Endodermal cell (in vitro differentiated cells): ENCODE data around the gene PEX19. TPM values are rescaled to one million over a fixed set of nuclear protein-coding genes. Genes with fewer than 3 reads are reported as not detected.

Experiments used
- DNase-seq: peaks from one replicate; pipeline ENCODE4 v3.0.0-alpha.2; 2017
- H3K27ac ChIP-seq: 2 replicates; pipeline ENCODE4 v1.5.1; 2013; ENCODE audit warnings: mild to moderate bottlenecking, low read depth, low read length, moderate library complexity
- H3K27me3 ChIP-seq: 2 replicates; pipeline ENCODE4 v1.6.1; 2013; ENCODE audit warnings: mild to moderate bottlenecking, low read length, moderate library complexity; ENCODE audit not compliant: insufficient read depth, control insufficient read depth, poor library complexity, severe bottlenecking
- H3K36me3 ChIP-seq: 2 replicates; pipeline ENCODE4 v1.7.0; 2013; ENCODE audit warnings: mild to moderate bottlenecking, low read length, moderate library complexity; ENCODE audit not compliant: control insufficient read depth, insufficient read depth
- H3K4me1 ChIP-seq: one replicate; pipeline ENCODE4 v1.7.0; 2013; ENCODE audit warnings: low read length; ENCODE audit not compliant: control insufficient read depth, insufficient read depth
- H3K4me3 ChIP-seq: 2 replicates; pipeline ENCODE4 v1.5.1; 2013; ENCODE audit warnings: mild to moderate bottlenecking, low read length, moderate library complexity
- H3K9ac ChIP-seq: 2 replicates; pipeline ENCODE4 v1.6.1; 2013; ENCODE audit warnings: mild to moderate bottlenecking, low read length, moderate library complexity; ENCODE audit not compliant: poor library complexity, severe bottlenecking; ENCODE audit errors: extremely low read depth
- H3K9me3 ChIP-seq: 2 replicates; pipeline ENCODE4 v1.6.1; 2013; ENCODE audit warnings: mild to moderate bottlenecking, low read length, moderate library complexity; ENCODE audit not compliant: control insufficient read depth
- H3K27ac Mint-ChIP-seq: 2 replicates; pipeline ENCODE4 v1.8.0; 2020; ENCODE audit warnings: mixed read lengths
- H3K27me3 Mint-ChIP-seq: 2 replicates; pipeline ENCODE4 v1.8.0; 2021; ENCODE audit warnings: mild to moderate bottlenecking, mixed read lengths; ENCODE audit not compliant: insufficient read depth
- H3K36me3 Mint-ChIP-seq: 2 replicates; pipeline ENCODE4 v1.8.0; 2020; ENCODE audit warnings: low read depth, mixed read lengths
- H3K4me1 Mint-ChIP-seq: 2 replicates; pipeline ENCODE4 v1.8.0; 2020; ENCODE audit warnings: mixed read lengths
- H3K4me3 Mint-ChIP-seq: 2 replicates; pipeline ENCODE4 v1.8.0; 2020; ENCODE audit warnings: mild to moderate bottlenecking, moderate library complexity, mixed read lengths
- H3K9me3 Mint-ChIP-seq: 2 replicates; pipeline ENCODE4 v1.8.0; 2020; ENCODE audit warnings: mild to moderate bottlenecking, mixed read lengths
- WGBS, 2 experiments: methylation state at CpG; one replicate each; pipeline versions ENCODE4 v1.1.5 to v1.1.7; 2013; ENCODE audit warnings: missing lambda C conversion rate in 2 of 2, mixed read lengths in 1 of 2; ENCODE audit not compliant: insufficient coverage in 1 of 2, insufficient read length in 1 of 2; 5-methylcytosine and 5-hydroxymethylcytosine counted together
- total RNA-seq, 2 donors: library from RNA; stranded (reverse); fragmentation: NEBNext Ultra II Directional in 1 of 2; extraction: Animal tissue kit (Norgen Biotek cat#: 25700) in 1 of 2; gene quantifications; 2 replicates in 1 of 2; 3 replicates in 1 of 2; pipeline ENCODE4 v1.2.1, GENCODE V29; 2021
- TF ChIP-seq, protein P1 (sequence below): fragments of 200-600 bp; sonication (generic); conservative IDR thresholded peaks from 2 replicates; pipeline ENCODE4 v1.5.0; 2021; ENCODE audit warnings: antibody characterized with exemption, mild to moderate bottlenecking

PEX19 gene
- total RNA-seq, 2 donors from 2014 or later, result 94.7 to 102 TPM

DNA sequence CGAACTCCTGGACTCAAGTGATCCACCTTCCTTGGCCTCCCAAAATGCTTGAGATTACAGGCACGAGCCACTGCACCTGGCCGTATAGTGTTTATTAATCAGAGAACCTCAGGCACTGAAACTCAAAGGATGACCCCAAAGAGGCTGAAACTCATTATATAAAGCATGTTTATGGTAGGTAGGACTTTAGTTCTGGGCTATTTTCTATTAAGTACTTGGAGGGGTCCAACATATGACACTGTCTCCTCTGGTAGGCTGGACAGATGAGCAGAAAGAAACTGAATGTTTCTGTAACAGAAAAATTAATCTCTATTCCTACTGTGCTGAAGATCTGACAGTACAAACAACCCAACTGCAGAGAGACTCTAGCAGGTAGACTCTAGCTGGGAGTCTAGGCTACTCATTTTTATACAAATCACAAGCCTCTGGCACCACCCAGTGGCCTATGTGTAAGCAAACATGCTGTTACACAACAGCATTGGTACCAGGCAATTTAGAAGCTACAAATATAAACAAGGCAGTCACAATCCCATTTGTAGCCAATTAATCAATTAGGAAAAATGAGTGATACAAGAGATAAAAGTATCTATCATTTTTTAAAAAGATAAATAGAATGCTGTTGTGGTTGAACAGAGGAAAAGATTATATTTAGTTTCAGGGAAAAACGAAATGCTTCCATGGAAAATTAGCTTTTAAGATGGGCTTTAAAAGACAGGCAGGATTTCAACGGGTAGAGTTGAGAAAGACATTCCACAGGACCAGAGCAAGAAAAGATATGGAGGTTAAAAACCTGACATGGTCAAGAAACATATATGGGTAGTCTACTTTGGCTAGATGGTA, 33.0 kb downstream of the PEX19 start:
- H3K9me3 ChIP-seq, result no peaks in the 10 kb centered on the region
- no peaks in the 10 kb centered on the region for H3K9me3 Mint-ChIP-seq
- H3K36me3 Mint-ChIP-seq, result peaks cover 35% of the 10 kb centered on the region
- peaks cover 24% of the 10 kb centered on the region for H3K4me1 Mint-ChIP-seq
- H3K9ac ChIP-seq, result no peak overlapping the region
- no peaks in the 10 kb centered on the region for H3K27me3 Mint-ChIP-seq
- DNase-seq, result peak; percentile 79
- no peak overlapping the region for H3K4me3 Mint-ChIP-seq
- H3K27ac ChIP-seq, result no peak overlapping the region
- WGBS, 2 experiments, result 83 to 85% methylated on average over 5 of the region's 5 CpGs
- H3K4me3 ChIP-seq, result no peak overlapping the region
- peaks cover 44% of the 10 kb centered on the region for H3K36me3 ChIP-seq
- no peaks in the 10 kb centered on the region for H3K4me1 ChIP-seq
- TF ChIP-seq, protein P1, sequence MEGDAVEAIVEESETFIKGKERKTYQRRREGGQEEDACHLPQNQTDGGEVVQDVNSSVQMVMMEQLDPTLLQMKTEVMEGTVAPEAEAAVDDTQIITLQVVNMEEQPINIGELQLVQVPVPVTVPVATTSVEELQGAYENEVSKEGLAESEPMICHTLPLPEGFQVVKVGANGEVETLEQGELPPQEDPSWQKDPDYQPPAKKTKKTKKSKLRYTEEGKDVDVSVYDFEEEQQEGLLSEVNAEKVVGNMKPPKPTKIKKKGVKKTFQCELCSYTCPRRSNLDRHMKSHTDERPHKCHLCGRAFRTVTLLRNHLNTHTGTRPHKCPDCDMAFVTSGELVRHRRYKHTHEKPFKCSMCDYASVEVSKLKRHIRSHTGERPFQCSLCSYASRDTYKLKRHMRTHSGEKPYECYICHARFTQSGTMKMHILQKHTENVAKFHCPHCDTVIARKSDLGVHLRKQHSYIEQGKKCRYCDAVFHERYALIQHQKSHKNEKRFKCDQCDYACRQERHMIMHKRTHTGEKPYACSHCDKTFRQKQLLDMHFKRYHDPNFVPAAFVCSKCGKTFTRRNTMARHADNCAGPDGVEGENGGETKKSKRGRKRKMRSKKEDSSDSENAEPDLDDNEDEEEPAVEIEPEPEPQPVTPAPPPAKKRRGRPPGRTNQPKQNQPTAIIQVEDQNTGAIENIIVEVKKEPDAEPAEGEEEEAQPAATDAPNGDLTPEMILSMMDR, result peak; percentile 86
- H3K27me3 ChIP-seq, result no peaks in the 10 kb centered on the region
- peak overlapping the region; percentile 41 for H3K27ac Mint-ChIP-seq

DNA sequence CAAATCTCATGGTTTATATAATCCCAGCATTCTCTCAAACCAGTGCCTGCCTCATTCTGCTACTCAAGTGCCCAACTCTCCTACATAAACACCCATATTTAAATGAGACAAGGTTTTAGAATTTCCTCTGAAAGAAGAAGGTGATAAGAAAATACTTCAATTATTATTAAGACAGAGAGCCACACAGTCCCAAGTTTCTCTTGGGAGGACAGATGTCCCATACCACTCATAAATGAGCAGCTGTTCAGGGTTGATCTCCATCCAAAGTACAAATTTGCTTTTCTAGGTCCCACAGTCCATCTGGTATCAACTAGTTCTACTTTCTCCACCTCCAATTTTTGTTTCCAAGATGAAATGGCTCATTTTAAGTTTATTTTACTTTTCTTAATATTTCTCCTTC, 33.9 kb downstream of the PEX19 start:
- TF ChIP-seq, protein P1, result no peak
- no peaks in the 10 kb centered on the region for H3K9me3 Mint-ChIP-seq
- H3K27ac ChIP-seq, result no peak overlapping the region
- peak overlapping the region; percentile 8 for H3K27ac Mint-ChIP-seq
- no peaks in the 10 kb centered on the region for H3K9me3 ChIP-seq
- H3K4me3 ChIP-seq, result no peak overlapping the region
- H3K4me1 Mint-ChIP-seq, result peaks cover 20% of the 10 kb centered on the region
- H3K4me3 Mint-ChIP-seq, result no peak overlapping the region
- no peak overlapping the region for H3K9ac ChIP-seq
- peaks cover 44% of the 10 kb centered on the region for H3K36me3 ChIP-seq
- no peaks in the 10 kb centered on the region for H3K27me3 Mint-ChIP-seq
- DNase-seq, result no peak
- no peaks in the 10 kb centered on the region for H3K27me3 ChIP-seq
- H3K4me1 ChIP-seq, result no peaks in the 10 kb centered on the region
- H3K36me3 Mint-ChIP-seq, result peaks cover 36% of the 10 kb centered on the region

DNA sequence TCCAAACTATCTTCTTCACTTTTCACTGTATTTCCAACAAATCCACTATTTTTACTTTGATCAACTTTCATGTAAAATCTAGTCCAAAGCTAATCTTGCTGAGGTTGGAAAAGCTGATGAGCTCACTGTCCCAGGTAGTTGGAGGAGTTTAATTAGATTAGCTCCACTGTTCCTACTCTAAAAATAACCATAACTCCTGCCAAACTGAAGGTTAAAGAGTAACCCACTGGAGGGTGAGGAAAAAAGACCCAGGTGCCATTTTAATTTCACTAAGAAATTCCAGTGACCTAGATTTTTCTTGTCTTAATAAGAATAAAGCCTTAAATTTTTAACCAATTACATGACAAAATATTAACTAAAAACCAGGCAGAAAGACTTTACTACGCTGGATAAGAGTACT, 37.9 kb downstream of the PEX19 start:
- no peak for DNase-seq
- Mint-ChIP-seq H3K27me3 (no peaks in the 10 kb centered on the region), H3K4me3 (no peak overlapping the region), H3K36me3 (peaks cover 40% of the 10 kb centered on the region), H3K4me1 (peaks cover 17% of the 10 kb centered on the region), H3K9me3 (no peaks in the 10 kb centered on the region), H3K27ac (no peak overlapping the region)
- Histone ChIP-seq H3K36me3 (peaks cover 52% of the 10 kb centered on the region), H3K27ac (no peak overlapping the region), H3K27me3 (no peaks in the 10 kb centered on the region), H3K9me3 (no peaks in the 10 kb centered on the region), H3K4me1 (no peaks in the 10 kb centered on the region), H3K4me3 (no peak overlapping the region), H3K9ac (no peak overlapping the region)
- TF ChIP-seq, protein P1, result no peak
- WGBS, 2 experiments, result 94 to 100% methylated on average over 1 of the region's 1 CpG
